Measurements from ENCODE around the gene PROX1. TPM values are rescaled to one million over a fixed set of nuclear protein-coding genes. Genes with fewer than 3 reads are reported as not detected.
A peak's percentile ranks its signal among the peaks of the same experiment; 100 is the strongest.

The PROX1 gene
- total RNA-seq, 2 experiments from 2014 or later: 0.10 to 0.12 TPM

GRCh38 chr1:213983493-213984386 is 4.0 kb upstream of the PROX1 start:
- Mint-ChIP-seq H3K36me3 (ENCODE audit: low read depth) (peaks cover 3% of the 10 kb centered on the region), H3K9me3 (no peaks in the 10 kb centered on the region), H3K27me3 (ENCODE audit: low read depth) (peaks cover 83% of the 10 kb centered on the region), H3K27ac (no peak overlapping the region), H3K4me3 (peak overlapping the region; percentile 24), H3K4me1 (ENCODE audit: low read depth) (peaks cover 53% of the 10 kb centered on the region)
- CTCF ChIA-PET: interaction anchor here (1.1 kb wide), 1 partner anchor 140 kb away, joined by 3 read pairs; no protein-coding TSS in a partner anchor
- intact Hi-C loops (cut with micrococcal nuclease): loop anchor here (10.0 kb wide), 2 partner anchors 301 to 351 kb away; partner anchors contain the start of gene SMYD2
- no peak for DNase-seq

GRCh38 chr1:213984387-213985208 is 3.2 kb upstream of the PROX1 start:
- CTCF ChIA-PET: interaction anchor here (1.1 kb wide), 1 partner anchor 141 kb away, joined by 3 read pairs; no protein-coding TSS in a partner anchor
- Mint-ChIP-seq H3K4me1 (ENCODE audit: low read depth) (peaks cover 55% of the 10 kb centered on the region), H3K27ac (no peak overlapping the region), H3K27me3 (ENCODE audit: low read depth) (peaks cover 83% of the 10 kb centered on the region), H3K36me3 (ENCODE audit: low read depth) (no peaks in the 10 kb centered on the region), H3K4me3 (peak overlapping the region; percentile 6), H3K9me3 (no peaks in the 10 kb centered on the region)
- intact Hi-C loops (cut with micrococcal nuclease): loop anchor here (5.0 to 10.0 kb wide), 6 partner anchors 132 to 1583 kb away; partner anchors contain the start of genes CENPF, KCTD3 and SMYD2
- DNase-seq: no peak

- H3K4me3 Mint-ChIP-seq: peak overlapping the region; percentile 11
- no peak for DNase-seq
- CTCF ChIA-PET: no interaction called here
Observed at GRCh38 chr1:213985209-213986019, 2.4 kb upstream of the PROX1 start.

GRCh38 chr1:213986020-213986924 is 1.5 kb upstream of the PROX1 start:
- H3K36me3 Mint-ChIP-seq (ENCODE audit: low read depth): no peaks in the 10 kb centered on the region
- no peak overlapping the region for H3K27ac Mint-ChIP-seq
- H3K4me3 Mint-ChIP-seq: peak overlapping the region; percentile 11
- no peak for DNase-seq
- no peaks in the 10 kb centered on the region for H3K9me3 Mint-ChIP-seq
- peaks cover 50% of the 10 kb centered on the region for H3K4me1 Mint-ChIP-seq (ENCODE audit: low read depth)
- CTCF ChIA-PET: no interaction called here
- intact Hi-C loops (cut with micrococcal nuclease): loop anchor here (2.0 to 10.0 kb wide), 9 partner anchors 134 to 1581 kb away; partner anchors contain the start of genes CENPF, KCTD3 and SMYD2
- H3K27me3 Mint-ChIP-seq (ENCODE audit: low read depth): peaks cover 86% of the 10 kb centered on the region

More at GRCh38 chr1:213985209-213986019, 2.4 kb upstream of the PROX1 start:
- peaks cover 55% of the 10 kb centered on the region for H3K4me1 Mint-ChIP-seq (ENCODE audit: low read depth)
- H3K9me3 Mint-ChIP-seq: no peaks in the 10 kb centered on the region
- no peak overlapping the region for H3K27ac Mint-ChIP-seq
- H3K27me3 Mint-ChIP-seq (ENCODE audit: low read depth): peaks cover 88% of the 10 kb centered on the region
- no peaks in the 10 kb centered on the region for H3K36me3 Mint-ChIP-seq (ENCODE audit: low read depth)
- intact Hi-C loops (cut with micrococcal nuclease): loop anchor here (2.0 to 10.0 kb wide), 9 partner anchors 133 to 1582 kb away; partner anchors contain the start of genes CENPF, KCTD3 and SMYD2

- CTCF ChIA-PET: interaction anchor here (0.6 kb wide), 1 partner anchor 1898 kb away, joined by 3 read pairs; no protein-coding TSS in a partner anchor
- Mint-ChIP-seq H3K27me3 (ENCODE audit: low read depth) (peaks cover 83% of the 10 kb centered on the region), H3K27ac (no peak overlapping the region), H3K4me1 (ENCODE audit: low read depth) (peaks cover 49% of the 10 kb centered on the region), H3K4me3 (no peak overlapping the region), H3K9me3 (no peaks in the 10 kb centered on the region), H3K36me3 (ENCODE audit: low read depth) (no peaks in the 10 kb centered on the region)
- intact Hi-C loops (cut with micrococcal nuclease): loop anchor here (2.0 to 10.0 kb wide), 9 partner anchors 135 to 1580 kb away; partner anchors contain the start of genes CENPF, KCTD3 and SMYD2
- no peak for DNase-seq
Observed at GRCh38 chr1:213986925-213987250, 885 bp upstream of the PROX1 start.

GRCh38 chr1:213987422-213987926 is 299 bp upstream of the PROX1 start:
- CTCF ChIA-PET: interaction anchor here (0.5 to 0.6 kb wide), 3 partner anchors 54 to 1899 kb away, joined by 3 to 5 read pairs (median 3); no protein-coding TSS in a partner anchor
- Mint-ChIP-seq H3K36me3 (ENCODE audit: low read depth) (no peaks in the 10 kb centered on the region), H3K27ac (no peak overlapping the region), H3K27me3 (ENCODE audit: low read depth) (peaks cover 79% of the 10 kb centered on the region), H3K9me3 (no peaks in the 10 kb centered on the region), H3K4me1 (ENCODE audit: low read depth) (peaks cover 44% of the 10 kb centered on the region), H3K4me3 (peak overlapping the region; percentile 83)
- intact Hi-C loops (cut with micrococcal nuclease): loop anchor here (2.0 to 10.0 kb wide), 9 partner anchors 135 to 1580 kb away; partner anchors contain the start of genes CENPF, KCTD3 and SMYD2
- DNase-seq: no peak

GRCh38 chr1:213988507-213989001 is 781 bp downstream of the PROX1 start:
- H3K36me3 Mint-ChIP-seq (ENCODE audit: low read depth): no peaks in the 10 kb centered on the region
- intact Hi-C loops (cut with micrococcal nuclease): loop anchor here (2.0 to 10.0 kb wide), 7 partner anchors 30 to 1579 kb away; partner anchors contain the start of genes CENPF, KCTD3 and SMYD2
- H3K27me3 Mint-ChIP-seq (ENCODE audit: low read depth): peaks cover 77% of the 10 kb centered on the region
- H3K9me3 Mint-ChIP-seq: no peaks in the 10 kb centered on the region
- peaks cover 40% of the 10 kb centered on the region for H3K4me1 Mint-ChIP-seq (ENCODE audit: low read depth)
- no peak for DNase-seq
- CTCF ChIA-PET: no interaction called here
- peak overlapping the region; percentile 83 for H3K4me3 Mint-ChIP-seq
- no peak overlapping the region for H3K27ac Mint-ChIP-seq

GRCh38 chr1:213989002-213989855 is 1.5 kb downstream of the PROX1 start:
- Mint-ChIP-seq H3K9me3 (no peaks in the 10 kb centered on the region), H3K27ac (no peak overlapping the region), H3K27me3 (ENCODE audit: low read depth) (peaks cover 74% of the 10 kb centered on the region), H3K4me1 (ENCODE audit: low read depth) (peaks cover 36% of the 10 kb centered on the region), H3K36me3 (ENCODE audit: low read depth) (no peaks in the 10 kb centered on the region), H3K4me3 (peak overlapping the region; percentile 83)
- intact Hi-C loops (cut with micrococcal nuclease): loop anchor here (2.0 to 10.0 kb wide), 7 partner anchors 30 to 1578 kb away; partner anchors contain the start of genes CENPF, KCTD3 and SMYD2
- no peak for DNase-seq
- CTCF ChIA-PET: no interaction called here

GRCh38 chr1:213993929-213994328 is 6.2 kb downstream of the PROX1 start:
- Mint-ChIP-seq H3K9me3 (no peaks in the 10 kb centered on the region), H3K4me3 (no peak overlapping the region), H3K36me3 (ENCODE audit: low read depth) (no peaks in the 10 kb centered on the region), H3K27ac (no peak overlapping the region), H3K4me1 (ENCODE audit: low read depth) (peaks cover 6% of the 10 kb centered on the region), H3K27me3 (ENCODE audit: low read depth) (peaks cover 43% of the 10 kb centered on the region)
- intact Hi-C loops (cut with micrococcal nuclease): no loop called here
- CTCF ChIA-PET: no interaction called here
- no peak for DNase-seq

- peaks cover 33% of the 10 kb centered on the region for H3K27me3 Mint-ChIP-seq (ENCODE audit: low read depth)
- H3K9me3 Mint-ChIP-seq: no peaks in the 10 kb centered on the region
- CTCF ChIA-PET: no interaction called here
- H3K27ac Mint-ChIP-seq: no peak overlapping the region
- no peaks in the 10 kb centered on the region for H3K4me1 Mint-ChIP-seq (ENCODE audit: low read depth)
- intact Hi-C loops (cut with micrococcal nuclease): no loop called here
- H3K36me3 Mint-ChIP-seq (ENCODE audit: low read depth): no peaks in the 10 kb centered on the region
- H3K4me3 Mint-ChIP-seq: no peak overlapping the region
- no peak for DNase-seq
Observed at GRCh38 chr1:213994888-213995287, 7.1 kb downstream of the PROX1 start.

All from activated naive CD4-positive, alpha-beta T cell treated with anti-CD3 and anti-CD28 coated beads for 36 hours (primary cell).